HG02759 (cell line): ENCODE results near the gene ADRB2.
"Not testable (repeated sequence)": the region's sequence is repeated elsewhere in the genome, so short reads cannot be mapped to it uniquely, and the experiment has no call there.

Experiments
- ATAC-seq: cut with Tn5 transposase; IDR thresholded peaks from one replicate; pipeline ENCODE4 v1.9.1; 2021; ENCODE audit warnings: mild to moderate bottlenecking, moderate library complexity; ENCODE audit not compliant: unreplicated experiment

ADRB2 gene

GRCh38 chr5:148826053-148826738 is at the start of gene ADRB2:
Gene ADRB2, plus strand, starts transcription at chr5:148826611. Its CDS starts 221 bp downstream, at chr5:148826832.
- ATAC-seq: peak; percentile 97

GRCh38 chr5:148776780-148777179 is 49.6 kb upstream of the ADRB2 start:
- ATAC-seq: no peak

GRCh38 chr5:148778882-148779281 is 47.5 kb upstream of the ADRB2 start:
- ATAC-seq: no peak

GRCh38 chr5:148780711-148781110 is 45.7 kb upstream of the ADRB2 start:
- ATAC-seq: no peak

- ATAC-seq: no peak
These were observed 44.6 kb upstream of the ADRB2 start for GRCh38 chr5:148781766-148782165.

- ATAC-seq: no peak
These were observed 41.2 kb upstream of the ADRB2 start for GRCh38 chr5:148785223-148785622.

- ATAC-seq: no peak
These were observed 40.0 kb upstream of the ADRB2 start for GRCh38 chr5:148786456-148786855.

- ATAC-seq: no peak
These were observed 37.8 kb upstream of the ADRB2 start for GRCh38 chr5:148788636-148789035.

GRCh38 chr5:148790545-148791333 is 35.7 kb upstream of the ADRB2 start:
- ATAC-seq: peak; percentile 31

- peak; percentile 96 for ATAC-seq
These were observed 35.1 kb upstream of the ADRB2 start for GRCh38 chr5:148791334-148791667.

- no peak for ATAC-seq
These were observed 34.7 kb upstream of the ADRB2 start for GRCh38 chr5:148791696-148792095.

- no peak for ATAC-seq
These were observed 33.7 kb upstream of the ADRB2 start for GRCh38 chr5:148792744-148793143.

- no peak for ATAC-seq
These were observed 33.1 kb upstream of the ADRB2 start for GRCh38 chr5:148793261-148793660.

GRCh38 chr5:148794275-148794674 is 32.1 kb upstream of the ADRB2 start:
- no peak for ATAC-seq

GRCh38 chr5:148794729-148795561 is 31.5 kb upstream of the ADRB2 start:
- no peak for ATAC-seq

GRCh38 chr5:148796936-148797335 is 29.5 kb upstream of the ADRB2 start:
- no peak for ATAC-seq

- ATAC-seq: no peak
These were observed 27.6 kb upstream of the ADRB2 start for GRCh38 chr5:148798786-148799185.

GRCh38 chr5:148799737-148800527 is 26.5 kb upstream of the ADRB2 start:
- no peak for ATAC-seq

- no peak for ATAC-seq
These were observed 24.6 kb upstream of the ADRB2 start for GRCh38 chr5:148801682-148802276.

GRCh38 chr5:148803451-148803850 is 23.0 kb upstream of the ADRB2 start:
- not testable (repeated sequence) for ATAC-seq
